Measurements from ENCODE around the gene ATP5ME.

DNA sequence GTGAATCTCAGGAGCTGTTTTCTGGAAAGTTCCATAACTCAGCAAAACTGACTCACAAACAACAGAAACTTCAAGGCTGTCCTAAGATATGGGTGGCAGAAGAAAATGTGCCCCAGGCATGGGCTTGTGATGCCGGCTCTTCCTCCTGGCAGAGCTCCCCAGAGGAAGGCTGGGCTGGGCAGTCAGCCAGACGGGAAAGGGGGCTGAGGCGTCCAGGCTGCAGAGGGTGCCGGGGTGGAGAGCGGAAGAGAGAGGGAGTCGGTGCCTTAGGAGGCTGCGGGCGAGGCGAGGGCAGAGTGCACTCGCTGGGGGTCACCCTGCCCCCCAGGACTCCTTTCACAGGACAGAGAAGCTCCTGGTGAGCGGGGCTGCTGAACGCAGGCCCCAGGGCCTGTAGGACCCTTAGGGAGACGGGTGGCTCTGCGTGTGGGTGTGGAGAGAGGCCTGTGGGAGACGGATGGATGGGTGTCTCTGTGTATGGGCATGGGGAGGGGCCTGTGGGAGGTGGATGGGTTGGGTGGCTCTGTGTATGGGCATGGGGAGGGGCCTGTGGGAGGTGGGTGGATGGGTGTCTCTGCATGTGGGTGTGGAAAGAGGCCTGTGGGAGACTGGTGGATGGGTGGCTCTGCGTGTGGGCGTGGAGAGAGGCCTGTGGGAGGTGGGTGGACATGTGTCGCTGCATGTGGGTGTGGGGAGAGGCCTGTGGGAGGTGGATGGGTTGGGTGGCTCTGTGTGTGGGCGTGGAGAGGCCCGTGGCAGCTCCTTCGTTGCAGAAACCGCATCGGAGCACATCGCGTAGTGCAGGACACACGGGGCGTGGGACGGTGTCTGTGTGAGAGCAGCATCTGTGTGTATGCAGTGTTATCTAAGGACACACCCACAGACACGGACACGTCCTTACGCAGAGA is 47.4 kb upstream of the ATP5ME start:
- TF ChIP-seq, protein P1, sequence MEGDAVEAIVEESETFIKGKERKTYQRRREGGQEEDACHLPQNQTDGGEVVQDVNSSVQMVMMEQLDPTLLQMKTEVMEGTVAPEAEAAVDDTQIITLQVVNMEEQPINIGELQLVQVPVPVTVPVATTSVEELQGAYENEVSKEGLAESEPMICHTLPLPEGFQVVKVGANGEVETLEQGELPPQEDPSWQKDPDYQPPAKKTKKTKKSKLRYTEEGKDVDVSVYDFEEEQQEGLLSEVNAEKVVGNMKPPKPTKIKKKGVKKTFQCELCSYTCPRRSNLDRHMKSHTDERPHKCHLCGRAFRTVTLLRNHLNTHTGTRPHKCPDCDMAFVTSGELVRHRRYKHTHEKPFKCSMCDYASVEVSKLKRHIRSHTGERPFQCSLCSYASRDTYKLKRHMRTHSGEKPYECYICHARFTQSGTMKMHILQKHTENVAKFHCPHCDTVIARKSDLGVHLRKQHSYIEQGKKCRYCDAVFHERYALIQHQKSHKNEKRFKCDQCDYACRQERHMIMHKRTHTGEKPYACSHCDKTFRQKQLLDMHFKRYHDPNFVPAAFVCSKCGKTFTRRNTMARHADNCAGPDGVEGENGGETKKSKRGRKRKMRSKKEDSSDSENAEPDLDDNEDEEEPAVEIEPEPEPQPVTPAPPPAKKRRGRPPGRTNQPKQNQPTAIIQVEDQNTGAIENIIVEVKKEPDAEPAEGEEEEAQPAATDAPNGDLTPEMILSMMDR (IDR thresholded peaks at IDR 0.05) = no peak
- TF ChIP-seq MXI1 (IDR thresholded peaks at IDR 0.05; ENCODE audit: low read depth, low read length) (no peak), NRF1 (IDR thresholded peaks at IDR 0.05; ENCODE audit: low read depth, low read length) (no peak), GABPA (IDR thresholded peaks at IDR 0.05; ENCODE audit: low read depth) (no peak), FOXM1 (IDR thresholded peaks at IDR 0.05; ENCODE audit: low read depth) (no peak), MEF2A (IDR thresholded peaks at IDR 0.05; ENCODE audit: borderline replicate concordance, low read depth) (no peak), RAD21 (IDR thresholded peaks at IDR 0.05; ENCODE audit: low read length) (no peak), TEAD4 (IDR thresholded peaks at IDR 0.05; ENCODE audit: borderline replicate concordance, insufficient read depth) (no peak), RFX5 (IDR thresholded peaks at IDR 0.05; ENCODE audit: low read length) (no peak), FOXJ3 (CRISPR knock-in tag; IDR thresholded peaks at IDR 0.05) (no peak), RCOR1 (IDR thresholded peaks at IDR 0.05; ENCODE audit: low read length) (no peak)
- TF ChIP-seq, protein P2, sequence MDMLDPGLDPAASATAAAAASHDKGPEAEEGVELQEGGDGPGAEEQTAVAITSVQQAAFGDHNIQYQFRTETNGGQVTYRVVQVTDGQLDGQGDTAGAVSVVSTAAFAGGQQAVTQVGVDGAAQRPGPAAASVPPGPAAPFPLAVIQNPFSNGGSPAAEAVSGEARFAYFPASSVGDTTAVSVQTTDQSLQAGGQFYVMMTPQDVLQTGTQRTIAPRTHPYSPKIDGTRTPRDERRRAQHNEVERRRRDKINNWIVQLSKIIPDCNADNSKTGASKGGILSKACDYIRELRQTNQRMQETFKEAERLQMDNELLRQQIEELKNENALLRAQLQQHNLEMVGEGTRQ (IDR thresholded peaks at IDR 0.05; ENCODE audit: borderline replicate concordance, low read depth, low read length) = no peak
- TF ChIP-seq, protein P3, sequence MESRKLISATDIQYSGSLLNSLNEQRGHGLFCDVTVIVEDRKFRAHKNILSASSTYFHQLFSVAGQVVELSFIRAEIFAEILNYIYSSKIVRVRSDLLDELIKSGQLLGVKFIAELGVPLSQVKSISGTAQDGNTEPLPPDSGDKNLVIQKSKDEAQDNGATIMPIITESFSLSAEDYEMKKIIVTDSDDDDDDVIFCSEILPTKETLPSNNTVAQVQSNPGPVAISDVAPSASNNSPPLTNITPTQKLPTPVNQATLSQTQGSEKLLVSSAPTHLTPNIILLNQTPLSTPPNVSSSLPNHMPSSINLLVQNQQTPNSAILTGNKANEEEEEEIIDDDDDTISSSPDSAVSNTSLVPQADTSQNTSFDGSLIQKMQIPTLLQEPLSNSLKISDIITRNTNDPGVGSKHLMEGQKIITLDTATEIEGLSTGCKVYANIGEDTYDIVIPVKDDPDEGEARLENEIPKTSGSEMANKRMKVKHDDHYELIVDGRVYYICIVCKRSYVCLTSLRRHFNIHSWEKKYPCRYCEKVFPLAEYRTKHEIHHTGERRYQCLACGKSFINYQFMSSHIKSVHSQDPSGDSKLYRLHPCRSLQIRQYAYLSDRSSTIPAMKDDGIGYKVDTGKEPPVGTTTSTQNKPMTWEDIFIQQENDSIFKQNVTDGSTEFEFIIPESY (IDR thresholded peaks at IDR 0.05; ENCODE audit: borderline replicate concordance, low read depth) = no peak

Measured in SK-N-SH (cell line).